HG03135 (cell line): ENCODE data around the gene MYH7B.
A peak's percentile ranks its signal among the peaks of the same experiment; 100 is the strongest.

Source experiments
- ATAC-seq: cut with Tn5 transposase; IDR thresholded peaks from one replicate; pipeline ENCODE4 v1.9.1; 2021; ENCODE audit warnings: mild to moderate bottlenecking, moderate library complexity; ENCODE audit not compliant: unreplicated experiment

Gene MYH7B

DNA sequence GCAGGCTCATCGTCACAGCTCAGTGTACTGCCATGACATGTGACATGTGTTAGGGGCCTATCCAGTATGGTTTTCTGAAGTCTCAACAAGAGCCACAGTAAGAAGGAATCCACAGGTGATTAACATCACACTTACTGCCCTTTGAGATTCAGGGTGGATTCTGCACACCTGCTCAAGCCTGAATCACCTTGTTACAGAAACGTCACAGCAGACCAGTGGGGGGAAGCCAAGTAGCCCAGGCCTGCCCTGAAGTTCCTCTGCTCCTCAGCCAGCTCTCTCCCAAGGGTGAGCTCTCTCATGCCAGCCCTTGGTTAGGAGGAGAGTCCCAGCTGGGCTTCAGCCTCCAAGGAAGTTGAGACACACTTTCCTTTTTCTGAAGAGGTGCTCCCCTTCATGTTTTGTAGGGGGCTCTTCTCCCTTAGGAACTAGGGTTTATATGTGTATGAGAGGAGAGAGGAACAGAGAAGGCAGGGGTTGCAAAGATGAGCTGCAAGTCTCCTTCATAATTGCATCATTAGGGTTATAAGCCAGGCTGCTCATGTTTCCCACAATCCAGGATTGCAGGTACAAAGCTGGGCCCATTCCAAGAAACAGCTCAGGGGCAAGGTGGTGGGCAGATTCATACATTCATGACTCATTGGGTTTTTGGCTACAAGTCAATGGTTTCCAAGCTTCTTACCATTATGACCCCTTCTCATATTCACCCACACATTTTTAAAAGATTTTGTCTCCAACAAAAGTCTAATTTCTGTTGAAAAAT is 11.7 kb upstream of the MYH7B start:
- ATAC-seq = no peak

DNA sequence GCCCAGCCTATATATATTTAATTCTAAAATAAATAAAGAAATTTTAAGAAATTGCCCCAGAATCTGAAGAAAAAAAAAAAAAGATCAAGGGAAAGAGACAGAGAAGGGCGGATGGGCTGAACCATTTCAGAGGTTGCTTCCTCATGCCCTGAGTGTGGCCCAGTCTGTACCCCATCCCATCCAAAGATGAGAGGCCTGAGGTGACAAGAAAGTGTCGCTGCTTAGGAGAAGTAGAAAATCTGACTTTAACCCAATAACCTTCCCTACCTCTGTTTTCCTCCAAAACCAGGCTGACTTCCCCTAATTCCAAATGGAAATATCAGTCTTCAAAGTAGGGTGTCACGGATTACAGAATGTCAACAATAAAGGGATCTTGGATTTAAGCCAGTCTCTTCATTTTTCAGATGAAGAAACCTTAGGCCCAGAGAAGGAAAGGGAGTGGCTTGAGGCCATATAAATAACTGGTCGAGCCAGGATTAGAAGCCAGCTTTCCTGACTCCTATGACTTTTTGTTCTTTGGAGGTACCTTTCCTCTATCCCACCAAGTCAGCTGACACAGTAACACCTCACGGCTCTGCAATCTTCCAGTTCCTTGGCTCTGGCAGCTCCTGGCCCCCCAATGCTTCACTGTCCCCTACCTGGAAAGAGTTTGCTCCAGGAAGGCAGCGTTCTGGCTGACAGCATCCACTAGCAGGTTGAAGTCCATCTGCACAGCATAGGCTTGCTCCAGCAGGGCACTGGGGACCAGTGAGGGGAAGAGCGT is 10.2 kb upstream of the MYH7B start:
- ATAC-seq = no peak

DNA sequence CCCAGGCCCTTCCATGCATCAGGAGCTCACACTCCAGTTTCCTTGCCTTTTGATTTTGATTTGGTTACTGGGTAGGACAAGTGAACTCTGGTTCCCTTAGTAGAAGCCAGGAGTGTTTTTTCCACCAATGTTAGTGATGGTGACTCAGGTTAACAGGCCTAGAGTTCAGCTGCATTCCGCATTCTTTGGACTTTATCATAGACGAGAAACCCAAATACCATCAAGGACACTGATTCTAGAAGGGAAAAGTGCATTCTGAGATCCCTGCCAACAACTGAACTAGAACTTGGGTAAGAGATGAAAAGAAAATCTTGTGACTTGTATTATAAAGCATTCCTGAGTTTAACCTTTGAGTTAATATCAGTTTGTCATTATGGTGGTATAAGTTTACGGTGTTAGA is 9.0 kb upstream of the MYH7B start:
- no peak for ATAC-seq

DNA sequence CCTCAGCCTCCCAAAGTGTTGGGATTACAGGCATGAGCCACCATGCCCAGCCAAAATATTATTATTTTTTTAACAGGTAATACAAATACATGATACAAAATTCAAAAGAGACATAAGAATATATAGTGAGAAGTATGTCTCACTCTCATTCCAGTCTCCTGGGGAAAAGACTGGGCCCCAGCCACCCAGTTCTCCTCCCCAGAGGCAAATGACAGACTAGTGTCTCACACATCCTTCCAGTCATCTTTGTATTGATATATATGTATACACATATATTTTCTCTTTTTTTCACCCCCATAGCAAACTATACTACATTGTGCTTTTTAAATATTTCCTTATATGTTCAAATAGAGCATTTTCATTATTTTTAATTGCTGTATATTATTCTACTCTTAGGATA is 8.3 kb upstream of the MYH7B start:
- no peak for ATAC-seq

DNA sequence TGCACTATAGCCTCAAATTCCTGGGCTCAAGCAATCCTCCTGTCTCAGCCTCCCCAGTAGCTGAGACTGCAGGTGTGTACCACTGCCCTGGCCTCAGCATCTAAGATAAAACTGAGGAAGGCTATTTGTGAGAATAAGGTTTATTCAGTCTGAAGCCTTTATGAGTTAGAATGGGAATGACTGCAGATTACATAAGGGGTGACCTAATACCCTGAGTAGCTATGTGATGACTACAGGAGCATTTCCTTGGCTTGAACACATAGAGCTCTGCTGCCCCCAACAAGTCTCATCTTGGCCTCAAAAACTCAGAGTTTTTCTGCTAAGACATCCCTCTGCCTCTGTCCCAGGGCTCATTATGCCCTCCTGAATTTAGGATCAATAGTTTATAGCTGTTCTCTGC is 7.6 kb upstream of the MYH7B start:
- ATAC-seq = no peak

DNA sequence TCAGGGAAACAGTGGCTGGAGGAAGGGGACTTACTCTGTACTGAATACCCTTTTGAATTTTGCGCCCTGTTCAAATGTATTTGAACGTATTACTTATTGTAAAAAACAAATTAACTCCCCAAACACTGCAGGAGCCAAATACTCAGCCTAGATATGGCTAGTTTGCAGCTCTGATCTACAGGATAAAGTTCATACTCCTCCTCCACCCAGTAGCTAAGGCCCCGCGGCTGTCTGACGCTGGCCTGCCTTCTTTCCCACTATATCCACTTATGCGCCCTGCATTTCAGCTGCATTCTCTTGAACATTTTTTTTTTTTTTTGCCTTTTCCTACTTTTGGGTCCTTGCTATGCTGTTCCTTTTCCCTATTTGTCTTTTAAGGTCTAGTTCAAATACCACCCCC is 6.5 kb upstream of the MYH7B start:
- ATAC-seq = no peak

DNA sequence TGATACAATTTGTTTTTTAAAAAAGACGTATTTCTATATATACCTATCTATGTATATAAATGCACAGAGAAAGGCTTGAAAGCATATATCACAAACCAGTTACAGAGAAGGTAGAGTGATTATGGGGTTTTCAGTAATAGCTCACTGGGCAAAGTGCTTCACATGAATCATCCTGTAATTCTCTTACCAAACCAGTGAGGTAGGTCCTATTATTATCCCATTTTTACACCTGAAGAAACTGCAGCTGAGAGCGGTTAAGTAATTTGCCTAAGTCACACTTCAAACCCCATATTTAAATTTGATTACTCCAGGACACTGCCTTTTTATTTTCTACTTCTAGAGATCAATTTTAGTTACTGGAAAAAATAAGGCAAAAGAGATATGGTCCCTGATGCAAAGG is 4.4 kb upstream of the MYH7B start:
- no peak for ATAC-seq

DNA sequence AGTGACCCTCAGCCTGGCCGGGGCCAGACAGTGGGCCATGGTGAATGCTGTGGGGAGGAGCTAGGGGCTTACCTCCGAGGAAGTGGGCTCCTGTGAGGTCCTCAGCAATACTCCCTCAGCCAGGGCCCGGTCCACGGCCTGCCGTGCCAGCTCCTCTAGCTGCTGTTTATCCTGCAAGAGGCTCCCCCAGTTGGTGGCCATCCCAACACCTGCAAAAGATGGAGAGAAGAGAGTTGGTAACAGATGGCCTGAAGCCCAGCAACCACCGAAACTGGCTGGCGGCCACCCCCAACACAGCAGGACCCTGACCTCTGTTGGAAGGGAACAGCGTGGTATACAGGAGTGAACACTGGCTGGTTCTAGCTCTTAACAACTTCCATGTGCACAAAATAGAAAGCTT is 4.0 kb upstream of the MYH7B start:
- ATAC-seq = no peak

DNA sequence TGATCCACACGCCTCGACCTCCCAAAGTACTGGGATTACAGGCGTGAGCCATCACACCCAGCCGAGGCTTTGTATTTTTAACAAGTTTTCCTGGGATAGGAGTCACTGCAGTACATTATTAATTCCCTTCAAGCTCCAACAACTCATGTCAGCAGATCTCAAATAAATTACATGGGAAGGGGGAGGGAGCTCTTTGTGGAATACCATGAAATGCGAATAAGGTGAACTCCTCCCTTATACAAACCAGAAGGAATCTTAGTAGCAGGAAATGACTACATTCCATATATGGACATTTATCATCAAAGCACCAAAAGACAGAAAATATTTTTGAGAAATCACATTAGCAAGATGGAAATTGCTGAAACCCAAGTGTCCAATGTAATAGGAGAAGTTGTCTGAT is 3.0 kb upstream of the MYH7B start:
- no peak for ATAC-seq

DNA sequence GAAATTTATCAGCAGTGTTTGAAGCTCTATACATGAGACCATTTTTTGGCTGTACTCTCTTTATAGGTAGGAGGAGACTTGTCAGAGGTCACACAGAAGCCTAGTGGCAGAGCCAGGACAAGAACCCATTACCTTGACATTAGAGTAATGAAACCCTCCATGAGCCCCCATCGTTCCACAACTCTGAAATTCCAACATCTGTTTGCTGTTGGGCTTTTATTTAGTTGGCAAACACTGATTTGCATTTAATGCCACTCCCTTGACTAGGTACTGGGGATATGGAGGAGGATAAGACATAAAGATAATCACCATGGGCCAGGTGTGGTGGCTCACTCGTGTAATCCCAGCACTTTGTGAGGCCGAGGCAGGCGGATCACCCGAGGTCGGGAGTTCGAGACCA is 1.7 kb upstream of the MYH7B start:
- no peak for ATAC-seq

DNA sequence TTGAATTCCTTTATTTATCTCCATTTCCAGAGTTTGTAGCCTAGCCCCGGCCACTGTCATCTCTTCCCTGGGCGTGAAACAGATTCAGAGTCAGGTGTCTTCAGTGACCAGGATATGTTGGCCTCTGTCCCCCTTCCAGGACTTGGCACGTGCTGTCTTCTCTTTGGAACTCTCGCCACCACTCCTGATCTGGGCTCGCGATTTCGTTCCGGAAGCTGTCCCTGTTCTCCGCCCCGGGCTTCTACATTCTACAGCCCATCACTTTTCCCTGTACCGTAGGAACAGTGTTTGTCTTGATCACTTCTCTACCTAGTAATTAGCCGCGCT is 801 bp upstream of the MYH7B start:
- ATAC-seq = peak; percentile 15

DNA sequence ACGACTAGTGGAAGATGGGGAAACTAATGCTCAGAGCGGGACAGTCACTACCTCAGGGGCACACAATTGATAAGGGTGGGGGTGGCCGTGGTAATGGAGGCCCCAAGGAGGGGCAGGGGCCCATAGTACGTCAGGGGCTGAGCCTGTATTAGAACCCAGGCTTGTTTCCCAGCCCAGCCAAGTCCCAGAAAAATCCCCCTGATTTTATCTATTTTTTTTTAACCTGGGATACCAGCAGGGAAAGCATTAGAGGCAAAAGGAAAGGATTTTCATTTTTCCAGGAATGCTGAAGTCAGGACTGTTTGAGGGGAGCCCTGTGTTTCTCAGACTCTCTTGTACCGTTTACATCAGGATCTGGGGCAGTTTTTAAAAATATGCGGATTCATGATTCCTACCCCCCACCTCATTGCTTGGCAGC is 382 bp downstream of the MYH7B start:
- ATAC-seq = no peak

DNA sequence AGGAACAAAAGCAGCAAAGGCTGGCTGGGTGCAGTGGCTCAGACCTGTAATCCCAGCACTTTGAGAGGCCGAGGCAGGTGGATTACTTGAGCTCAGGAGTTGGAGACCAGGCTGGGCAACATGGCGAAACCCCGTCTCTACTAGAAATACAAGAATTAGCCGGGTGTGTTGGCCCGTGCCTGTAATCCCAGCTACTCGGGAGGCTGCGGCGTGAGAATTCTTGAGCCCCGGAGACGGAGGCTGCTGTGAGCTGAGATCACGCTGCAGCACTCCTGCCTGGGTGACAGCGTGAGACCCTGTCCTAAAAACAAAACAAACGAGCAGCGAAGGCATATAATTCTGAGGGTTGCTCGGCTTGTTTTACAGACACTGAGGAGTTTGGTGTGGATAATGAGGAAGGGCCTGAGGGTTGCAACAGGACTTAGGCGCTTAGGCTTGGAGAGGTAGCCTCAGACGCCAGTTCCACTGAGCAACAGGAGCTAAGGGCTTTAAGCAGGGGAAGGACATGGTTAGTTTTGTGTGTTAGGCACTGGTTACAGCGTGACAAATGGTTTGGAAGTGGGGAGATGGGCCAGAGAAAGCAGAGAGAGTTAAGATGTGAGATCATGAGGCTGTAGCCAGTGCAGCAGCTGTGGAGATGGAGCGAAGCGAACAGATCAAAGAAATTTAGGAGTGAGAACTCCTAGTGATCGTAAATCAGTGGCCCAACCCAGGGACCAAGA is 1.2 kb downstream of the MYH7B start:
- ATAC-seq = no peak

DNA sequence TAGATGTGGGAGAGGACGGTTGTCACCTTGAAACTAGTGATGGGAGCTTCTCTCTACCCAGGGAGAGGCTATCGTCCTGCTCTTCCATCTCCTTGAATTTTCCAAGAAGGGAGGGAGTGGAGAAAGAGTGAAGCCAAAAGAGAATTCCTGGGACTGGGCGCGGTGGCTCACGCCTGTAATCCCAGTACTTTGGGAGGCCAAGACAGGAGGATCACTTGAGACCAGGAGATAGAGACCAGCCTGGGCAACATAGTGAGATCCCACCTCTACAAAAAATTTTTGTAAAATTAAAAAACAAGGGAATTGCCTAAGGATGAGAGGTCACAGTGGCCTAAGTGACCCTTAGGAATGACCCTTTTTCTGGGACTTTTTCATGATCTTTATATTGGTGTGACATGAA is 8.8 kb downstream of the MYH7B start:
- no peak for ATAC-seq

DNA sequence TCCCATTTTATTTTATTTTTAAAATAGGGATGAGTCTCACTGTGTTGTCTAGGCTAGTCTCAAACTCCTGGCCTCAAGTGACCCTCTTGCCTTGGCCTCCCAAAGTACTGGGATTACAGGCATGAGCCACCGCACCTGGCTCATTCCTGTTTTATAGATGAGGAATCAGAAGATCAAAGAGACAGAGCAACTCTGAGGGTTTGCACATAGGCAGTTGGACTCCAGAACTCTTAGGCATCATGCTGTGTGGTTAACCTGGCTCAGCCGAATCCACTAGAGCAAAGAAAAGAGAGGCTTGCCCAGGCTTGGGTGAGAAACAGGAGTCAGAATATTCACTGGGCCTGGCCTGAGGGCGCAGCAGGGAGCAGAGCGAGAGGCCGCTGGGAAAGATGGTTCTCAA is 9.4 kb downstream of the MYH7B start:
- ATAC-seq = no peak

DNA sequence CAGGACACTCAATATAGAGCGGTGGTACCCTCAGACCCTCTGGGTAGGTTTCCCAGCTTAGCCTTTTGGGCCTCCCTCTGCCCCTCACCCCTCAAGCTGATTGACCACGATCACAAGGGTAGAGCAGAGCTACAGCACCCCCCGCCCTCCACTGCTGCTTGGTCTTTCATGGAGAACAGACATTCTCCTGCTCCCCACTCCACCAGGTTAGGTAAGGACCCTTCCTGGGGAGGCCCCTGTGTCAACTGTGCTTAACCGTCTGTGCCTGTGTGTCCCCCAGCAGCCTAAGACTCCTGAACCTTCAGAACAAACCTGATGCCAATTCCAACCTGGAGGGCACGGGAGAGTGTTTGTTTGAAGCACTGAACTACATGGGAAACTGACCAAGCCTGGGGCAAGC is 11.8 kb downstream of the MYH7B start:
- no peak for ATAC-seq

DNA sequence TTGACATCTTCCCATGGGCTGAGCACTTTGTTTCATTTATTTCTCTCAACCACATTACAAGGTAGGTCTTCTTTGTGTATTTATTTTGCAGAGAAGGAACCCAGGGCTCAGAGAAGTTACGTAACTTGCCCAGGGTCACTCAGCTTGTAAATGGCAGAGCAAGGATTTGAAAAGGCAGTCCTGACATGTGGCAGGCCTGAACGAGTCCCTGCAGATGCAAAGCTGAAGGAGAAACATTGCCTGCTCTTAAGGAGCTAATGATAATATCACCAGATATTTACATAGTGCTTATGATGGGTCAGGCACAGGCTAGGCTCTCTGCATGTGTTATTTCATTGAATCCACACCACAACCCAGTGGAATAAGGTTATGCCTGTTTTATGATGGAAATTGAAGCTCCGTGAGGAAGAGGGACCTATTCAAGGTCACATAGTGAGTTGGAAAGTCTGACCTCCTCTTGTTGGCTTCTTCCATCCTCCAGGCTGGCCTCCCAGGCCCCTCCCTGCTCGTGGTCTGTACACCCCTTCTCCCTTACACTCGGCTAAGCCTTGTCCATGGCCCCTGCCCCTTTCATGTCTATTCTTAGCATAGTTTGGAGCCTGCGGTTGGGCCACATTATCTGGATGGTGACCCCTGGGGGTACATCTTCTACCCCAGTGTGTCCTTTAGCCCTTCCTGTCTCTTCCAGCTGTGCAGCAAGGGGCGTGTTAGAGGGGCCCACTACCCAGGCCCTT is 12.5 kb downstream of the MYH7B start:
- no peak for ATAC-seq

DNA sequence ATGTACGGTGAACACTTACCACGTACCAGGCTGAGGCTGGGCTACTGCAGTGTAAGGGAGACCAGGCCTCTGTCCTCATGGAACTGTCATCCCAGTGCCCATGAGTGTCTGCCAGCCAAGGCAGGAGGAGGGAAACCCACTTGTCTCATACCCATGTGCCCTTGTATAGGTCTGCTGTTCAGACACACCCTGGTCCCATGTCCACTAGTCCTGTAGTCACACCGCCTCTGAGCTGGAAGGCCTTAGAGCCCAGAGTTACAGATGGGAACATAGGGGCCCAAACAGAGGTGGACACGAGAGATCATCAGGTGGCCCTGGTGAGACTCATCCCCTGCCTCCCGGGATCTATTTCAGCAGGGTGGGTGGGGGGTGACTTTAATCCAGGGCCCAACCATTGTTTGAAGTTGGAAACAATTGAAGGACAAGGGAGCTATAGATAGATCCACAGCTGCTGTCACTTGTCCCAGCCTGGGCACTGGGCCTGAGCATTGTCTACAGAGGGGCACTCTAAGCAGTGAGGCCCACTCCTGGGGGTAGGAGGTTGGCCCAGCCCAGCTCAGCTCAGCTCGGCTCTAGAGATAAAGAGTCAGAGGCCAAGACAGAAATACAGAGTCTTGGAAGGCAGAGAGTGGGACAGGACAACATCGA is 14.6 kb downstream of the MYH7B start:
- ATAC-seq = no peak

DNA sequence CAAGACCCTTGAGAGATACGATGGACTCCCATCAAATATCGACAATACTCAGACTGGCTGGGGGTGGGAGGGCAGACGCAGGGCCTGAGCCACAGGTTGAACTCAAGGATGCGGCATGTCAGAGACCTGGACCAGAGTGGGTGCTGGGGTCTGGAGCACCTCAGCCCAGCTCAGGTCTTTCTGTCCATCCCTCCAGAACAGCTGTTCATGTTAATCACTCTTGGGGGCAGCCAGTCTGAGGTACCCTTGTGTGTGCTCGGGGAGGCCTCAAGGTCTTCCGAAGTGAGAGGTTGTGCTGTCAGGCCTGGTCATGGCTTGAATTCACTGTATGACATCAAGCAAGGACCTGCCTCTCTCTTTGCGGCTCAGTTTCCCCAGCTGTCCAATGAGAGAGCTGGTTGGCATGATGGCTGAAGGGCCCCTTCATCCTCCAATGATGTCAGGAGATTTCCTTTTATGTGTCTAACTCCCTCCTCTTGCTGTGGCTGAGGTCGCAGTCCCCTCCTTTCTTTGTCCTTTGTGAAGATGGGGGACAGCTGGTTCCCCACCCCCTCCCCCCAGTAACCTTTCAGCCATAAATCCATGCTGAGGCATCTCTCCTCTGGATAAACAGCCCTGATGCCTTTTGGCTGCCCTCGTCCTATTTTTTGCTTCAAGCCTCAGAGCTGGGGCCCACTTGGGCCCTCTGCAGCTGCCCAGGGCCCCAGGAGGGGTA is 15.3 kb downstream of the MYH7B start:
- ATAC-seq = no peak

DNA sequence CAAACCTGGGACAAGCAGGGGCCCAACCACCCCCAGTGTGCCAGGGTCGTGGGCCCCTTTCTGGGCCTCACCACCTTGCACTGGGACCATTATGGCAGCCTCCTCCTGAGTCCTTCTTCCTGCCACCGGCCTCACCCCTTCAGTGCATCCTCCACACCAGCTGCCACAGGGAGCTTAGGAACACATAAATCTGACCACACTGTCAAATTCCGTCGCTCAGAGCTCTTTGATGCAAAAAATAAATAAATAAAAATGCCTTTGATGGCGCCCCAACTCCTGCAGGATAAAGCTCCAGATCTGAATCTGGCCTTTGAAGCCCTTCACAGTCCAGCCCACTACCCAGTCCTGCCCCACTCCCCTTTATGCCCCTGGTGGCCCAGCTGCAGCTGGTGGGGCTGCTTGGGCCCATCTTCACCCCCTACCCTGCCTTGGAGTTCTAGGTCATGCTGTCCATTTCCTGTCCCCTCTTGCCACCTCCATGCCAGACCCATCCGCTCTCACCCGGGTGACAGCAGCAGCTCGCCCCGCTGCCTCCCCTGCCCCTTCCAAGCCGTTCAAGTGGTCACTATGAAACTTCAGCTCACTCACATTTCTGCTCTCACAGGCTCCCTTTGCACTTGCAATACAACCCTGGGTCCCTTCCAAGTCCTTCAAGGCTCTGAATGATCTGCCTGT is 16.0 kb downstream of the MYH7B start:
- ATAC-seq = no peak
